A549 (cell line): ENCODE results near the gene GPANK1. TPM values are rescaled to one million over a fixed set of nuclear protein-coding genes. Genes with fewer than 3 reads are reported as not detected.

Experiments used
- ATAC-seq, 2 experiments: fragments of 200-7000 bp in 1 of 2; fragments of >200 bp in 1 of 2; cut with Nextera tagmentation in 1 of 2; cut with Tn5 transposase in 1 of 2; 3 replicates each; pipeline versions ENCODE4 v1.8.0 to v1.9.1; 2018 to 2020; ENCODE audit warnings: mild to moderate bottlenecking in 1 of 2, moderate library complexity in 1 of 2
- CTCF ChIA-PET: fragments of 300-600 bp; sonication (Branson Sonifier 250); formaldehyde crosslinking; extraction: SDS; loops from one replicate; lab custom pipeline; 2021; ENCODE audit warnings: antibody characterized with exemption, inconsistent platforms; lab: Yijun Ruan, JAX
- POLR2A ChIA-PET: fragments of 350-600 bp; formaldehyde crosslinking; extraction: SDS; loops from one replicate; lab custom pipeline; 2021; ENCODE audit warnings: antibody characterized with exemption, inconsistent platforms; lab: Yijun Ruan, JAX
- DNase-seq, 2 experiments: peaks; one replicate each; pipeline versions ENCODE4 v3.0.0 to v3.0.0-alpha.2; 2011 to 2016; ENCODE audit warnings: low read depth in 1 of 2, low spot score in 1 of 2
- FAIRE-seq: peaks from 2 replicates; lab custom pipeline; 2011; peaks lifted over from hg19 to GRCh38; lab: Jason Lieb, UNC
- H3K27ac ChIP-seq, 2 experiments: fragments of >200 bp; sonication (Bioruptor Twin); formaldehyde crosslinking; 3 replicates each; pipeline ENCODE4 v1.5.1; 2016 to 2017
- H3K4me1 ChIP-seq: fragments of >200 bp; sonication (Bioruptor Twin); formaldehyde crosslinking; 3 replicates; pipeline ENCODE4 v1.6.1; 2016
- H3K4me2 ChIP-seq: fragments of >200 bp; sonication (Bioruptor Twin); formaldehyde crosslinking; 3 replicates; pipeline ENCODE4 v1.6.1; 2016
- H3K4me3 ChIP-seq: fragments of >200 bp; sonication (Bioruptor Twin); formaldehyde crosslinking; 3 replicates; pipeline ENCODE4 v1.5.1; 2016
- H3K9me3 ChIP-seq: fragments of >200 bp; sonication (Bioruptor Twin); formaldehyde crosslinking; 3 replicates; pipeline ENCODE4 v1.6.1; 2016
- CBX8 ChIP-seq: fragments of 200-600 bp; sonication (generic); IDR thresholded peaks from 2 replicates; pipeline ENCODE4 v1.6.1; 2016
- CHD2 ChIP-seq: fragments of 150-350 bp; IDR thresholded peaks from 2 replicates; pipeline ENCODE4 v1.6.1; 2014; ENCODE audit warnings: low read length; ENCODE audit not compliant: partially characterized antibody
- EHF ChIP-seq: fragments of 250-450 bp; sonication (Bioruptor Pico); IDR thresholded peaks from 2 replicates; pipeline ENCODE4 v1.5.0; 2020; ENCODE audit warnings: mild to moderate bottlenecking
- EHMT2 ChIP-seq: fragments of 200-600 bp; sonication (generic); IDR thresholded peaks from 2 replicates; pipeline ENCODE4 v1.6.1; 2016; ENCODE audit warnings: antibody characterized with exemption, low read depth, mild to moderate bottlenecking, moderate library complexity
- HOXB13 ChIP-seq: fragments of 250-450 bp; sonication (Bioruptor Pico); IDR thresholded peaks from 2 replicates; pipeline ENCODE4 v1.5.0; 2020; ENCODE audit warnings: low read depth, mild to moderate bottlenecking, moderate library complexity
- JUN ChIP-seq, 2 experiments: fragments of >200 bp; sonication (Bioruptor Twin); formaldehyde crosslinking; IDR thresholded peaks; 2 replicates in 1 of 2; 3 replicates in 1 of 2; pipeline ENCODE4 v1.6.1; 2016 to 2017
- PHF8 ChIP-seq: fragments of 200-600 bp; sonication (generic); IDR thresholded peaks from 2 replicates; pipeline ENCODE4 v1.6.1; 2016; ENCODE audit warnings: low read depth, mild to moderate bottlenecking, antibody characterized with exemption, moderate library complexity, borderline replicate concordance
- POLR2A ChIP-seq: IDR thresholded peaks from 2 replicates; pipeline ENCODE4 v1.6.1; 2012; ENCODE audit warnings: mild to moderate bottlenecking, low read length
- RNF2 ChIP-seq: fragments of 200-600 bp; sonication (generic); IDR thresholded peaks from 2 replicates; pipeline ENCODE4 v1.6.1; 2016; ENCODE audit warnings: low read depth, mild to moderate bottlenecking, antibody characterized with exemption, moderate library complexity, borderline replicate concordance
- TFCP2L1 ChIP-seq: fragments of 250-450 bp; sonication (Bioruptor Pico); IDR thresholded peaks from 2 replicates; pipeline ENCODE4 v1.5.0; 2021; ENCODE audit warnings: mild to moderate bottlenecking
- TP53 ChIP-seq: fragments of 250-450 bp; sonication (Bioruptor Pico); IDR thresholded peaks from 2 replicates; pipeline ENCODE4 v1.5.0; 2021; ENCODE audit warnings: mild to moderate bottlenecking, moderate library complexity
- WGBS: methylation state at CpG from one replicate; pipeline ENCODE4 v1.1.6; 2017; ENCODE audit errors: missing lambda C conversion rate; 5-methylcytosine and 5-hydroxymethylcytosine counted together
- polyA plus RNA-seq, 4 experiments: library from polyadenylated mRNA; depleted of rRNA in 3 of 4; stranded (reverse); fragments of >200 nt; fragmentation: RNase III in 1 of 4; extraction: RNeasy Plus Mini Kit Qiagen cat#74134 plus additional on column Dnase treatment in 1 of 4; gene quantifications; 2 replicates in 3 of 4; 3 replicates in 1 of 4; pipeline ENCODE4 v1.2.3, GENCODE V29; 2011 to 2017
- small RNA-seq, 6 experiments: library from RNA; depleted of rRNA; stranded (forward); fragments of <200 nt; gene quantifications; one replicate each; pipeline ENCODE3, GENCODE V24; 2012
- TF ChIP-seq, protein P1 (sequence below): IDR thresholded peaks from 2 replicates; pipeline ENCODE4 v1.6.1; 2012; ENCODE audit warnings: low read depth, borderline replicate concordance
- TF ChIP-seq, protein P2 (sequence below): fragments of 250-450 bp; sonication (Bioruptor Pico); IDR thresholded peaks from 2 replicates; pipeline ENCODE4 v1.5.0; 2020; ENCODE audit warnings: low read depth, mild to moderate bottlenecking, moderate library complexity
- TF ChIP-seq, protein P3 (sequence below): fragments of >200 bp; sonication (Bioruptor Twin); formaldehyde crosslinking; IDR thresholded peaks from 2 replicates; pipeline ENCODE4 v1.6.1; 2016
- TF ChIP-seq, protein P4 (sequence below): fragments of 200-600 bp; sonication (generic); IDR thresholded peaks from 2 replicates; pipeline ENCODE4 v1.6.1; 2016; ENCODE audit warnings: antibody characterized with exemption, mild to moderate bottlenecking, moderate library complexity
- TF ChIP-seq, protein P5 (sequence below): fragments of >200 bp; sonication (Bioruptor Twin); formaldehyde crosslinking; IDR thresholded peaks from 3 replicates; pipeline ENCODE4 v1.5.1; 2016

The GPANK1 gene
- polyA plus RNA-seq, 2 of the 4 experiments (the other 2 are of a cell fraction): 11.0 TPM

DNA sequence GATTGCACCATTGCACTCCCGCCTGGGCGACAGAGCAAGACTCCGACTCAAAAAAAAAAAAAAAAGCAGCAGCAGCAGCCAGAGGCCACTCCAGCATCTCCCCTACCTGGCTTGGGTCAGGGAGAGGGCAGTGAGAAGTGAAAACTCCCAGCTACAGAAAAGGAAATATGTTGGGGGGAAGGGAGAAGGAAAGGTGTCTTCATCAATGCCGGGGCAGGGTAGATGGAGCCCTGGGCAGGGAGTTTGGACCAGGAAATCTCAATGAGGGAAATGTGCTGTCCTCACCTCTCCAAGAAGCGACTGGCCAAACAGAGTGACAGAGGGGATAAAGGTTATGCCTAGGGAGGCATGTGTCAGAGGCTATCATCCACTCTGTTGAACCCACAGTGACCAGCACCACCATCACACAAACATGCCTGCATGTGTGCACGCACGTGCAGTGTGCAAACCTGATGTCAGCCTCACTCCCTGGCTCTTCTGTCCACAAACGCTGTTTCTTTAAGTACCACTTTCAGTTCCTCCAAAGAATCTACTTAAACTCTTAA, 50.6 kb downstream of the GPANK1 start:
- TF ChIP-seq, protein P1, sequence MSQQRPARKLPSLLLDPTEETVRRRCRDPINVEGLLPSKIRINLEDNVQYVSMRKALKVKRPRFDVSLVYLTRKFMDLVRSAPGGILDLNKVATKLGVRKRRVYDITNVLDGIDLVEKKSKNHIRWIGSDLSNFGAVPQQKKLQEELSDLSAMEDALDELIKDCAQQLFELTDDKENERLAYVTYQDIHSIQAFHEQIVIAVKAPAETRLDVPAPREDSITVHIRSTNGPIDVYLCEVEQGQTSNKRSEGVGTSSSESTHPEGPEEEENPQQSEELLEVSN: no peak
- TF ChIP-seq RNF2 (no peak), JUN (IDR thresholded peaks at IDR 0.05) (no peak), TP53 (CRISPR knock-in tag) (no peak), EHMT2 (no peak), POLR2A (no peak), PHF8 (no peak), CBX8 (no peak), CHD2 (no peak), HOXB13 (CRISPR knock-in tag) (no peak), EHF (CRISPR knock-in tag) (no peak), TFCP2L1 (CRISPR knock-in tag) (no peak)
- TF ChIP-seq, protein P2, sequence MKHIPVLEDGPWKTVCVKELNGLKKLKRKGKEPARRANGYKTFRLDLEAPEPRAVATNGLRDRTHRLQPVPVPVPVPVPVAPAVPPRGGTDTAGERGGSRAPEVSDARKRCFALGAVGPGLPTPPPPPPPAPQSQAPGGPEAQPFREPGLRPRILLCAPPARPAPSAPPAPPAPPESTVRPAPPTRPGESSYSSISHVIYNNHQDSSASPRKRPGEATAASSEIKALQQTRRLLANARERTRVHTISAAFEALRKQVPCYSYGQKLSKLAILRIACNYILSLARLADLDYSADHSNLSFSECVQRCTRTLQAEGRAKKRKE (CRISPR knock-in tag): no peak
- TF ChIP-seq, protein P3, sequence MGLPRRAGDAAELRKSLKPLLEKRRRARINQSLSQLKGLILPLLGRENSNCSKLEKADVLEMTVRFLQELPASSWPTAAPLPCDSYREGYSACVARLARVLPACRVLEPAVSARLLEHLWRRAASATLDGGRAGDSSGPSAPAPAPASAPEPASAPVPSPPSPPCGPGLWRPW: no peak
- TF ChIP-seq, protein P4, sequence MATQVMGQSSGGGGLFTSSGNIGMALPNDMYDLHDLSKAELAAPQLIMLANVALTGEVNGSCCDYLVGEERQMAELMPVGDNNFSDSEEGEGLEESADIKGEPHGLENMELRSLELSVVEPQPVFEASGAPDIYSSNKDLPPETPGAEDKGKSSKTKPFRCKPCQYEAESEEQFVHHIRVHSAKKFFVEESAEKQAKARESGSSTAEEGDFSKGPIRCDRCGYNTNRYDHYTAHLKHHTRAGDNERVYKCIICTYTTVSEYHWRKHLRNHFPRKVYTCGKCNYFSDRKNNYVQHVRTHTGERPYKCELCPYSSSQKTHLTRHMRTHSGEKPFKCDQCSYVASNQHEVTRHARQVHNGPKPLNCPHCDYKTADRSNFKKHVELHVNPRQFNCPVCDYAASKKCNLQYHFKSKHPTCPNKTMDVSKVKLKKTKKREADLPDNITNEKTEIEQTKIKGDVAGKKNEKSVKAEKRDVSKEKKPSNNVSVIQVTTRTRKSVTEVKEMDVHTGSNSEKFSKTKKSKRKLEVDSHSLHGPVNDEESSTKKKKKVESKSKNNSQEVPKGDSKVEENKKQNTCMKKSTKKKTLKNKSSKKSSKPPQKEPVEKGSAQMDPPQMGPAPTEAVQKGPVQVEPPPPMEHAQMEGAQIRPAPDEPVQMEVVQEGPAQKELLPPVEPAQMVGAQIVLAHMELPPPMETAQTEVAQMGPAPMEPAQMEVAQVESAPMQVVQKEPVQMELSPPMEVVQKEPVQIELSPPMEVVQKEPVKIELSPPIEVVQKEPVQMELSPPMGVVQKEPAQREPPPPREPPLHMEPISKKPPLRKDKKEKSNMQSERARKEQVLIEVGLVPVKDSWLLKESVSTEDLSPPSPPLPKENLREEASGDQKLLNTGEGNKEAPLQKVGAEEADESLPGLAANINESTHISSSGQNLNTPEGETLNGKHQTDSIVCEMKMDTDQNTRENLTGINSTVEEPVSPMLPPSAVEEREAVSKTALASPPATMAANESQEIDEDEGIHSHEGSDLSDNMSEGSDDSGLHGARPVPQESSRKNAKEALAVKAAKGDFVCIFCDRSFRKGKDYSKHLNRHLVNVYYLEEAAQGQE: no peak
- TF ChIP-seq, protein P5, sequence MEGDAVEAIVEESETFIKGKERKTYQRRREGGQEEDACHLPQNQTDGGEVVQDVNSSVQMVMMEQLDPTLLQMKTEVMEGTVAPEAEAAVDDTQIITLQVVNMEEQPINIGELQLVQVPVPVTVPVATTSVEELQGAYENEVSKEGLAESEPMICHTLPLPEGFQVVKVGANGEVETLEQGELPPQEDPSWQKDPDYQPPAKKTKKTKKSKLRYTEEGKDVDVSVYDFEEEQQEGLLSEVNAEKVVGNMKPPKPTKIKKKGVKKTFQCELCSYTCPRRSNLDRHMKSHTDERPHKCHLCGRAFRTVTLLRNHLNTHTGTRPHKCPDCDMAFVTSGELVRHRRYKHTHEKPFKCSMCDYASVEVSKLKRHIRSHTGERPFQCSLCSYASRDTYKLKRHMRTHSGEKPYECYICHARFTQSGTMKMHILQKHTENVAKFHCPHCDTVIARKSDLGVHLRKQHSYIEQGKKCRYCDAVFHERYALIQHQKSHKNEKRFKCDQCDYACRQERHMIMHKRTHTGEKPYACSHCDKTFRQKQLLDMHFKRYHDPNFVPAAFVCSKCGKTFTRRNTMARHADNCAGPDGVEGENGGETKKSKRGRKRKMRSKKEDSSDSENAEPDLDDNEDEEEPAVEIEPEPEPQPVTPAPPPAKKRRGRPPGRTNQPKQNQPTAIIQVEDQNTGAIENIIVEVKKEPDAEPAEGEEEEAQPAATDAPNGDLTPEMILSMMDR: no peak
- ChIA-PET CTCF (interaction anchor here (1.6 to 2.6 kb wide), 3 partner anchors 15 to 68 kb away, joined by 4 to 19 read pairs (median 5); partner anchors contain the start of gene ATP6V1G2), POLR2A (no interaction called here)
- Histone ChIP-seq H3K4me2 (no peak overlapping the region), H3K9me3 (no peaks in the 10 kb centered on the region), H3K27ac (no peak overlapping the region), H3K4me3 (no peak overlapping the region), H3K4me1 (no peaks in the 10 kb centered on the region)
- WGBS: 83% methylated on average over 8 of the region's 8 CpGs
- ATAC-seq (no peak), FAIRE-seq (no peak), DNase-seq (no peak)

Small RNAs within 50 kb of the gene (small RNA-seq; reads per million reads assigned to genes)
- gene MIR4646 (0 reads per million in 6 experiments), gene MIR6832 (0 to 0.35 (median 0) reads per million in 6 experiments), gene RF00019 (0 reads per million in 6 experiments), gene SNORA38 (3.4 to 254 (median 13.3) reads per million in 6 experiments), gene UQCRHP1 (0 reads per million in 6 experiments)

Other genes starting within 250 kb of the GPANK1 start
Only the 30 nearest of the 37 such genes appear.
- gene MCCD1, start 136.0 kb downstream of the GPANK1 start, polyA plus RNA-seq (2011; rRNA removed): not detected in 2 replicates
- gene MCCD1, start 136.0 kb downstream of the GPANK1 start, polyA plus RNA-seq (2017; fragmentation: RNase III; extraction: RNeasy Plus Mini Kit Qiagen cat#74134 plus additional on column Dnase treatment): not detected in 3 replicates
- gene DDX39B, start 123.0 kb downstream of the GPANK1 start, polyA plus RNA-seq (2011; rRNA removed): 267 and 334 TPM in 2 replicates
- 434 to 464 TPM (median 441 TPM) in 3 replicates for gene DDX39B, start 123.0 kb downstream of the GPANK1 start, polyA plus RNA-seq (2017; fragmentation: RNase III; extraction: RNeasy Plus Mini Kit Qiagen cat#74134 plus additional on column Dnase treatment)
- 1.2 and 1.5 TPM in 2 replicates for gene ATP6V1G2, start 118.4 kb downstream of the GPANK1 start, polyA plus RNA-seq (2011; rRNA removed)
- 0.57 to 0.75 TPM (median 0.64 TPM) in 3 replicates for gene ATP6V1G2, start 118.4 kb downstream of the GPANK1 start, polyA plus RNA-seq (2017; fragmentation: RNase III; extraction: RNeasy Plus Mini Kit Qiagen cat#74134 plus additional on column Dnase treatment)
- gene NFKBIL1, start 117.4 kb downstream of the GPANK1 start, polyA plus RNA-seq (2011; rRNA removed): 3.8 and 5.2 TPM in 2 replicates
- gene NFKBIL1, start 117.4 kb downstream of the GPANK1 start, polyA plus RNA-seq (2017; fragmentation: RNase III; extraction: RNeasy Plus Mini Kit Qiagen cat#74134 plus additional on column Dnase treatment): 7.4 to 9.0 TPM (median 7.6 TPM) in 3 replicates
- gene LTA, start 92.7 kb downstream of the GPANK1 start, polyA plus RNA-seq (2011; rRNA removed): 0.07 TPM in 1 of 2 replicates, not detected in the other
- 0.07 to 0.08 TPM in 2 of 3 replicates, not detected in the other for gene LTA, start 92.7 kb downstream of the GPANK1 start, polyA plus RNA-seq (2017; fragmentation: RNase III; extraction: RNeasy Plus Mini Kit Qiagen cat#74134 plus additional on column Dnase treatment)
- gene TNF, start 89.4 kb downstream of the GPANK1 start, polyA plus RNA-seq (2011; rRNA removed): 0.07 TPM in 1 of 2 replicates, not detected in the other
- not detected in 3 replicates for gene TNF, start 89.4 kb downstream of the GPANK1 start, polyA plus RNA-seq (2017; fragmentation: RNase III; extraction: RNeasy Plus Mini Kit Qiagen cat#74134 plus additional on column Dnase treatment)
- 0.13 and 0.26 TPM in 2 replicates for gene LTB, start 82.6 kb downstream of the GPANK1 start, polyA plus RNA-seq (2011; rRNA removed)
- gene LTB, start 82.6 kb downstream of the GPANK1 start, polyA plus RNA-seq (2017; fragmentation: RNase III; extraction: RNeasy Plus Mini Kit Qiagen cat#74134 plus additional on column Dnase treatment): 0.14 to 0.57 TPM (median 0.33 TPM) in 3 replicates
- gene LST1, start 78.7 kb downstream of the GPANK1 start, polyA plus RNA-seq (2011; rRNA removed): 0.17 and 0.19 TPM in 2 replicates
- 0.26 to 0.47 TPM in 2 of 3 replicates, not detected in the other for gene LST1, start 78.7 kb downstream of the GPANK1 start, polyA plus RNA-seq (2017; fragmentation: RNase III; extraction: RNeasy Plus Mini Kit Qiagen cat#74134 plus additional on column Dnase treatment)
- gene NCR3, start 72.0 kb downstream of the GPANK1 start, polyA plus RNA-seq (2011; rRNA removed): not detected in 2 replicates
- gene NCR3, start 72.0 kb downstream of the GPANK1 start, polyA plus RNA-seq (2017; fragmentation: RNase III; extraction: RNeasy Plus Mini Kit Qiagen cat#74134 plus additional on column Dnase treatment): not detected in 3 replicates
- gene AIF1, start 49.8 kb downstream of the GPANK1 start, polyA plus RNA-seq (2011; rRNA removed): not detected in 2 replicates
- not detected in 3 replicates for gene AIF1, start 49.8 kb downstream of the GPANK1 start, polyA plus RNA-seq (2017; fragmentation: RNase III; extraction: RNeasy Plus Mini Kit Qiagen cat#74134 plus additional on column Dnase treatment)
- 26.0 and 28.0 TPM in 2 replicates for gene PRRC2A, start 44.3 kb downstream of the GPANK1 start, polyA plus RNA-seq (2011; rRNA removed)
- gene PRRC2A, start 44.3 kb downstream of the GPANK1 start, polyA plus RNA-seq (2017; fragmentation: RNase III; extraction: RNeasy Plus Mini Kit Qiagen cat#74134 plus additional on column Dnase treatment): 60.7 to 63.0 TPM (median 61.1 TPM) in 3 replicates
- gene BAG6, start 12.3 kb downstream of the GPANK1 start, polyA plus RNA-seq (2011; rRNA removed): 50.4 and 59.4 TPM in 2 replicates
- 107 to 123 TPM (median 121 TPM) in 3 replicates for gene BAG6, start 12.3 kb downstream of the GPANK1 start, polyA plus RNA-seq (2017; fragmentation: RNase III; extraction: RNeasy Plus Mini Kit Qiagen cat#74134 plus additional on column Dnase treatment)
- 2.6 and 4.1 TPM in 2 replicates for gene APOM, start 9.1 kb downstream of the GPANK1 start, polyA plus RNA-seq (2011; rRNA removed)
- 1.5 to 2.1 TPM (median 1.9 TPM) in 3 replicates for gene APOM, start 9.1 kb downstream of the GPANK1 start, polyA plus RNA-seq (2017; fragmentation: RNase III; extraction: RNeasy Plus Mini Kit Qiagen cat#74134 plus additional on column Dnase treatment)
- 6.0 and 6.1 TPM in 2 replicates for gene C6orf47, start 4.2 kb downstream of the GPANK1 start, polyA plus RNA-seq (2011; rRNA removed)
- gene C6orf47, start 4.2 kb downstream of the GPANK1 start, polyA plus RNA-seq (2017; fragmentation: RNase III; extraction: RNeasy Plus Mini Kit Qiagen cat#74134 plus additional on column Dnase treatment): 10.7 to 13.6 TPM (median 11.9 TPM) in 3 replicates
- 41.8 and 61.0 TPM in 2 replicates for gene CSNK2B, start 1.1 kb upstream of the GPANK1 start, polyA plus RNA-seq (2011; rRNA removed)
- gene CSNK2B, start 1.1 kb upstream of the GPANK1 start, polyA plus RNA-seq (2017; fragmentation: RNase III; extraction: RNeasy Plus Mini Kit Qiagen cat#74134 plus additional on column Dnase treatment): 134 to 141 TPM (median 141 TPM) in 3 replicates
- gene LY6G5B, start 5.0 kb upstream of the GPANK1 start, polyA plus RNA-seq (2011; rRNA removed): 5.9 and 6.7 TPM in 2 replicates
- 9.0 to 12.3 TPM (median 9.9 TPM) in 3 replicates for gene LY6G5B, start 5.0 kb upstream of the GPANK1 start, polyA plus RNA-seq (2017; fragmentation: RNase III; extraction: RNeasy Plus Mini Kit Qiagen cat#74134 plus additional on column Dnase treatment)
- 1.2 and 1.6 TPM in 2 replicates for gene LY6G5C, start 16.1 kb upstream of the GPANK1 start, polyA plus RNA-seq (2011; rRNA removed)
- gene LY6G5C, start 16.1 kb upstream of the GPANK1 start, polyA plus RNA-seq (2017; fragmentation: RNase III; extraction: RNeasy Plus Mini Kit Qiagen cat#74134 plus additional on column Dnase treatment): 1.5 to 1.9 TPM (median 1.6 TPM) in 3 replicates
- 22.3 and 22.6 TPM in 2 replicates for gene ABHD16A, start 38.3 kb upstream of the GPANK1 start, polyA plus RNA-seq (2011; rRNA removed)
- 14.5 to 16.6 TPM (median 16.2 TPM) in 3 replicates for gene ABHD16A, start 38.3 kb upstream of the GPANK1 start, polyA plus RNA-seq (2017; fragmentation: RNase III; extraction: RNeasy Plus Mini Kit Qiagen cat#74134 plus additional on column Dnase treatment)
- gene LY6G6F, start 41.9 kb upstream of the GPANK1 start, polyA plus RNA-seq (2011; rRNA removed): not detected in 2 replicates
- gene LY6G6F, start 41.9 kb upstream of the GPANK1 start, polyA plus RNA-seq (2017; fragmentation: RNase III; extraction: RNeasy Plus Mini Kit Qiagen cat#74134 plus additional on column Dnase treatment): not detected in 3 replicates
- gene LY6G6D, start 50.4 kb upstream of the GPANK1 start, polyA plus RNA-seq (2011; rRNA removed): not detected in 2 replicates
- not detected in 3 replicates for gene LY6G6D, start 50.4 kb upstream of the GPANK1 start, polyA plus RNA-seq (2017; fragmentation: RNase III; extraction: RNeasy Plus Mini Kit Qiagen cat#74134 plus additional on column Dnase treatment)
- 0.08 and 0.11 TPM in 2 replicates for gene LY6G6C, start 56.7 kb upstream of the GPANK1 start, polyA plus RNA-seq (2011; rRNA removed)
- 0.11 to 0.21 TPM in 2 of 3 replicates, not detected in the other for gene LY6G6C, start 56.7 kb upstream of the GPANK1 start, polyA plus RNA-seq (2017; fragmentation: RNase III; extraction: RNeasy Plus Mini Kit Qiagen cat#74134 plus additional on column Dnase treatment)
- gene MPIG6B, start 58.4 kb upstream of the GPANK1 start, polyA plus RNA-seq (2011; rRNA removed): not detected in 2 replicates
- gene MPIG6B, start 58.4 kb upstream of the GPANK1 start, polyA plus RNA-seq (2017; fragmentation: RNase III; extraction: RNeasy Plus Mini Kit Qiagen cat#74134 plus additional on column Dnase treatment): not detected in 3 replicates
- 19.3 and 20.6 TPM in 2 replicates for gene DDAH2, start 64.3 kb upstream of the GPANK1 start, polyA plus RNA-seq (2011; rRNA removed)
- gene DDAH2, start 64.3 kb upstream of the GPANK1 start, polyA plus RNA-seq (2017; fragmentation: RNase III; extraction: RNeasy Plus Mini Kit Qiagen cat#74134 plus additional on column Dnase treatment): 44.8 to 57.3 TPM (median 54.5 TPM) in 3 replicates
- gene CLIC1, start 71.5 kb upstream of the GPANK1 start, polyA plus RNA-seq (2011; rRNA removed): 346 and 397 TPM in 2 replicates
- gene CLIC1, start 71.5 kb upstream of the GPANK1 start, polyA plus RNA-seq (2017; fragmentation: RNase III; extraction: RNeasy Plus Mini Kit Qiagen cat#74134 plus additional on column Dnase treatment): 249 to 283 TPM (median 251 TPM) in 3 replicates
- gene MSH5, start 75.0 kb upstream of the GPANK1 start, polyA plus RNA-seq (2011; rRNA removed): 36.5 and 42.6 TPM in 2 replicates
- 17.1 to 18.8 TPM (median 17.4 TPM) in 3 replicates for gene MSH5, start 75.0 kb upstream of the GPANK1 start, polyA plus RNA-seq (2017; fragmentation: RNase III; extraction: RNeasy Plus Mini Kit Qiagen cat#74134 plus additional on column Dnase treatment)
- gene SAPCD1, start 97.7 kb upstream of the GPANK1 start, polyA plus RNA-seq (2011; rRNA removed): 3.3 and 6.9 TPM in 2 replicates
- gene SAPCD1, start 97.7 kb upstream of the GPANK1 start, polyA plus RNA-seq (2017; fragmentation: RNase III; extraction: RNeasy Plus Mini Kit Qiagen cat#74134 plus additional on column Dnase treatment): 5.8 to 7.5 TPM (median 7.1 TPM) in 3 replicates
- gene VWA7, start 112.3 kb upstream of the GPANK1 start, polyA plus RNA-seq (2011; rRNA removed): 1.1 TPM in 2 replicates
- 0.95 to 1.1 TPM (median 0.98 TPM) in 3 replicates for gene VWA7, start 112.3 kb upstream of the GPANK1 start, polyA plus RNA-seq (2017; fragmentation: RNase III; extraction: RNeasy Plus Mini Kit Qiagen cat#74134 plus additional on column Dnase treatment)
- gene VARS1, start 130.8 kb upstream of the GPANK1 start, polyA plus RNA-seq (2011; rRNA removed): 17.7 and 24.7 TPM in 2 replicates
- 57.2 to 58.4 TPM (median 58.3 TPM) in 3 replicates for gene VARS1, start 130.8 kb upstream of the GPANK1 start, polyA plus RNA-seq (2017; fragmentation: RNase III; extraction: RNeasy Plus Mini Kit Qiagen cat#74134 plus additional on column Dnase treatment)
- 54.7 and 73.8 TPM in 2 replicates for gene LSM2, start 142.0 kb upstream of the GPANK1 start, polyA plus RNA-seq (2011; rRNA removed)
- 58.9 to 65.3 TPM (median 59.6 TPM) in 3 replicates for gene LSM2, start 142.0 kb upstream of the GPANK1 start, polyA plus RNA-seq (2017; fragmentation: RNase III; extraction: RNeasy Plus Mini Kit Qiagen cat#74134 plus additional on column Dnase treatment)
- gene HSPA1L, start 150.3 kb upstream of the GPANK1 start, polyA plus RNA-seq (2011; rRNA removed): 1.2 and 1.6 TPM in 2 replicates
- gene HSPA1L, start 150.3 kb upstream of the GPANK1 start, polyA plus RNA-seq (2017; fragmentation: RNase III; extraction: RNeasy Plus Mini Kit Qiagen cat#74134 plus additional on column Dnase treatment): 1.2 to 1.7 TPM (median 1.4 TPM) in 3 replicates